PC-3 (cell line): ENCODE data around the gene IKZF5. TPM values are rescaled to one million over a fixed set of nuclear protein-coding genes. Genes with fewer than 3 reads are reported as not detected.

Experiments
- ATAC-seq: fragments of 200-7000 bp; cut with Tn5 transposase; 2 replicates; pipeline ENCODE4 v1.9.1; 2020; ENCODE audit warnings: mild to moderate bottlenecking, moderate library complexity
- BruUV-seq: library from RNA; stranded (reverse); fragments of 400-500 nt; replicated peaks from 2 replicates; lab custom pipeline; 2021; lab: Mats Ljungman, UMichigan
- CTCF ChIA-PET: fragments of 300-600 bp; sonication (Branson Sonifier 250); formaldehyde crosslinking; loops from one replicate; lab custom pipeline; 2022; ENCODE audit warnings: antibody characterized with exemption; lab: Charles Lee
- POLR2A ChIA-PET: fragments of 300-600 bp; sonication (Branson Sonifier 250); formaldehyde crosslinking; loops from one replicate; lab custom pipeline; 2022; ENCODE audit warnings: antibody characterized with exemption; ENCODE audit not compliant: unreplicated experiment; lab: Charles Lee
- DNase-seq: peaks from one replicate; pipeline ENCODE4 v3.0.0-alpha.2; 2015
- H2AFZ ChIP-seq: fragments of 300-600 bp; sonication (generic); 2 replicates; pipeline ENCODE4 v1.6.0; 2016; ENCODE audit warnings: antibody characterized with exemption, low read length
- H3F3A ChIP-seq: fragments of 300-600 bp; sonication (generic); one replicate; pipeline ENCODE4 v1.6.0; 2017; ENCODE audit warnings: antibody characterized with exemption, low read length, control low read depth, mild to moderate bottlenecking; ENCODE audit not compliant: unreplicated experiment
- H3K27ac ChIP-seq: fragments of 300-600 bp; sonication (generic); 2 replicates; pipeline ENCODE4 v1.5.1; 2016; ENCODE audit warnings: mild to moderate bottlenecking, low read length
- H3K27me3 ChIP-seq: fragments of 300-600 bp; sonication (generic); 2 replicates; pipeline ENCODE4 v1.6.1; 2016; ENCODE audit warnings: low read length, mixed read lengths
- H3K36me3 ChIP-seq: fragments of 300-600 bp; sonication (generic); 2 replicates; pipeline ENCODE4 v1.6.1; 2016; ENCODE audit warnings: low read depth, mixed run types, low read length, mixed read lengths
- H3K4me1 ChIP-seq: fragments of 300-600 bp; sonication (generic); 2 replicates; pipeline ENCODE4 v1.5.1; 2016; ENCODE audit warnings: low read length; ENCODE audit not compliant: insufficient read depth
- H3K4me2 ChIP-seq: fragments of 300-600 bp; sonication (generic); 2 replicates; pipeline ENCODE4 v1.6.0; 2016; ENCODE audit warnings: low read length
- H3K4me3 ChIP-seq: fragments of 300-600 bp; sonication (generic); 2 replicates; pipeline ENCODE4 v1.5.1; 2016; ENCODE audit warnings: mild to moderate bottlenecking, low read length, mixed read lengths
- H3K79me2 ChIP-seq: fragments of 300-600 bp; sonication (generic); 2 replicates; pipeline ENCODE4 v1.6.1; 2017; ENCODE audit warnings: low read length, mixed read lengths
- H3K9ac ChIP-seq: fragments of 300-600 bp; sonication (generic); 2 replicates; pipeline ENCODE4 v1.6.0; 2016; ENCODE audit warnings: mild to moderate bottlenecking, low read length
- H3K9me2 ChIP-seq: fragments of 300-600 bp; sonication (generic); replicated peaks from 2 replicates; pipeline ENCODE4 v1.6.1; 2016; ENCODE audit warnings: mixed run types, low read length, mixed read lengths
- H3K9me3 ChIP-seq: fragments of 300-600 bp; sonication (generic); 2 replicates; pipeline ENCODE4 v1.6.1; 2016; ENCODE audit warnings: low read length, mixed read lengths
- H4K20me1 ChIP-seq: fragments of 300-600 bp; sonication (generic); 2 replicates; pipeline ENCODE4 v1.6.1; 2016; ENCODE audit warnings: low read length, mixed read lengths
- CTCF ChIP-seq: fragments of 300-600 bp; sonication (generic); conservative IDR thresholded peaks from 2 replicates; pipeline ENCODE4 v1.5.1; 2017; ENCODE audit warnings: antibody characterized with exemption, low read depth, mild to moderate bottlenecking, low read length
- EZH2 ChIP-seq: fragments of 300-600 bp; sonication (generic); IDR thresholded peaks from one replicate; pipeline ENCODE4 v1.6.1; 2017; ENCODE audit warnings: antibody characterized with exemption, mild to moderate bottlenecking, low read length; ENCODE audit not compliant: unreplicated experiment
- EZH2phosphoT487 ChIP-seq: fragments of 300-600 bp; sonication (generic); IDR thresholded peaks from 2 replicates; pipeline ENCODE4 v1.6.1; 2018; ENCODE audit warnings: mild to moderate bottlenecking, antibody characterized with exemption, low read length, borderline replicate concordance
- intact Hi-C: fragments of 100-400 bp; cut with micrococcal nuclease; formaldehyde crosslinking; loops from 2 replicates; pipeline ENCODE4 v1.9.0; 2023
- total RNA-seq: library from RNA; depleted of rRNA; stranded (reverse); fragments of >200 nt; gene quantifications from 2 replicates; pipeline ENCODE4 v1.2.3, GENCODE V29; 2014

IKZF5 gene
- total RNA-seq, 1 experiment from 2014 or later, result 1.6 TPM

- ChIA-PET POLR2A (no interaction called here), CTCF (no interaction called here)
- H3K4me3 ChIP-seq, result no peak overlapping the region
- no peak overlapping the region for H2AFZ ChIP-seq
- H3K4me1 ChIP-seq, result no peaks in the 10 kb centered on the region
- H3F3A ChIP-seq, result no peaks in the 10 kb centered on the region
- no peak for DNase-seq
- H3K27ac ChIP-seq, result no peak overlapping the region
- H3K79me2 ChIP-seq, result no peaks in the 10 kb centered on the region
- no peak overlapping the region for H3K4me2 ChIP-seq
- H4K20me1 ChIP-seq, result no peaks in the 10 kb centered on the region
- no peak overlapping the region for H3K9ac ChIP-seq
- ATAC-seq, result no peak
- no peaks in the 10 kb centered on the region for H3K9me2 ChIP-seq
- H3K9me3 ChIP-seq, result no peaks in the 10 kb centered on the region
- intact Hi-C loops, result loop anchor here (10.0 kb wide), 1 partner anchor 229 kb away; no protein-coding TSS in a partner anchor
- no TSS peak for BruUV-seq
- TF ChIP-seq CTCF (no peak), EZH2 (no peak)
- no peaks in the 10 kb centered on the region for H3K27me3 ChIP-seq
- H3K36me3 ChIP-seq, result no peaks in the 10 kb centered on the region
Measured at GRCh38 chr10:123045961-123046731, 37.6 kb upstream of the IKZF5 start.

DNA sequence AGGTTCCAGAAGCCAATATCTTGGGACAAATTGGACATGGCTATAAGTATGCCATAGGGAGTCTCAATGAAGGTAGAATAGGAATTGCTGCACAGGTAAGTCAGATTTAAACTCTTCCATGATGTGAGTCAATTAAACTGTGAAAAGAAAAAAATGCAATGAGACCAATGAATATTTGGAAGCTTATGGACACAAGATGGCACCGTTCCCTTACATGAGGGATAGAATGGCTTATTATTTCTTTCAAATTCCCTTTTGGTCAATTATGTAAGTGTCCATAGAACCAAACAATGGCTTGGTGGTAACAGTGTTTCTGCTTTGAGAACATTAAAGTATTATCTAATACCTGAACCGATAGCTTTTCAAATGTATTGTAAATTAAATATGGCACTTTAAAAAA, 35.8 kb upstream of the IKZF5 start:
- Histone ChIP-seq H3K4me3 (no peak overlapping the region), H4K20me1 (no peaks in the 10 kb centered on the region), H3K4me2 (no peak overlapping the region), H2AFZ (no peak overlapping the region), H3K36me3 (no peaks in the 10 kb centered on the region), H3K27ac (no peak overlapping the region), H3K9me3 (no peaks in the 10 kb centered on the region), H3K79me2 (no peaks in the 10 kb centered on the region), H3K27me3 (no peaks in the 10 kb centered on the region), H3K4me1 (no peaks in the 10 kb centered on the region), H3F3A (no peaks in the 10 kb centered on the region), H3K9ac (no peak overlapping the region), H3K9me2 (no peaks in the 10 kb centered on the region)
- DNase-seq (peak; percentile 48), ATAC-seq (no peak)
- ChIA-PET POLR2A (no interaction called here), CTCF (no interaction called here)
- no TSS peak for BruUV-seq
- intact Hi-C loops, result loop anchor here (5.0 to 10.0 kb wide), 2 partner anchors 230 to 923 kb away; no protein-coding TSS in a partner anchor
- peak; percentile 52 for TF ChIP-seq CTCF
- TF ChIP-seq EZH2phosphoT487, result no peak
- TF ChIP-seq EZH2, result no peak

DNA sequence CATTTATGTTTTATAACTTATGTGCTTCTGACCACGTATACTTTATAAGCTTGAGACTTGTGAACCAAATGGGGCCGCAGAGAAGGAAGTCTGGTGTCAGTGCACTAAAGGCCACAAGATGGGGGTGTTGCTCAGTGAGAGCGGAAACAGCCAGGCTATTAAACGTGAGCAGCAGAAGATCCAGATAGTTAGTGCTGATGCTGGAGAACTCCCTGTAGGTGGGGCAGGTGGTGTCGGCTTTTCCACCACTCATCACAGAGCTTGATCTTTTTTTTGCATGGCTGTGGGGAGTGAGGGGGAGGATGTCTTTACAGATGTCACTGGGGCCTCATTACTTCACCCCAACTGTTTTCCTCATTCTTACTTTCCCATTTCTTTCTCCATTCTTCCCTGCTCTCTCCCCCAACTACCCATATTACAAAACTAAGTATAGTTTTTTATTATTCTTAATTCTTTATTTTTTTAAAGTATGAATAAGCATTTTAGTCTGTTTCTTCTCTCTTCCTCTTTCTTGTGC, 34.9 kb upstream of the IKZF5 start:
- intact Hi-C loops, result loop anchor here (1.0 to 10.0 kb wide), 5 partner anchors 89 to 924 kb away; no protein-coding TSS in a partner anchor
- ChIA-PET CTCF (interaction anchor here (0.5 to 0.9 kb wide), 4 partner anchors 23 to 515 kb away, joined by 3 read pairs; no protein-coding TSS in a partner anchor), POLR2A (no interaction called here)
- Histone ChIP-seq H3K27ac (no peak overlapping the region), H3K36me3 (no peaks in the 10 kb centered on the region), H3K4me1 (no peaks in the 10 kb centered on the region), H3K27me3 (no peaks in the 10 kb centered on the region), H3K9ac (no peak overlapping the region), H3K4me2 (no peak overlapping the region), H3K9me2 (no peaks in the 10 kb centered on the region), H3K4me3 (no peak overlapping the region), H2AFZ (no peak overlapping the region), H3K79me2 (no peaks in the 10 kb centered on the region), H3F3A (no peaks in the 10 kb centered on the region), H4K20me1 (no peaks in the 10 kb centered on the region), H3K9me3 (no peaks in the 10 kb centered on the region)
- no TSS peak for BruUV-seq
- TF ChIP-seq EZH2, result no peak
- TF ChIP-seq EZH2phosphoT487, result no peak
- peak; percentile 83 for TF ChIP-seq CTCF
- peak; percentile 76 for DNase-seq
- peak; percentile 96 for ATAC-seq
